Bronchial epithelial cell (primary cell): ENCODE results near the gene MORC2. TPM values are rescaled to one million over a fixed set of nuclear protein-coding genes. Genes with fewer than 3 reads are reported as not detected.
A peak's percentile ranks its signal among the peaks of the same experiment; 100 is the strongest.

Source experiments
- DNase-seq: peaks from one replicate; pipeline ENCODE4 v3.0.0-alpha.2; 2010; ENCODE audit warnings: low read depth
- FAIRE-seq: peaks from 2 replicates; lab custom pipeline; 2011; peaks lifted over from hg19 to GRCh38; lab: Jason Lieb, UNC
- H3K27me3 ChIP-seq: 2 replicates; pipeline ENCODE4 v1.5.1; 2011; ENCODE audit warnings: low read length; ENCODE audit not compliant: control insufficient read depth, insufficient read depth
- H3K36me3 ChIP-seq: 2 replicates; pipeline ENCODE4 v1.5.1; 2011; ENCODE audit warnings: low read length; ENCODE audit not compliant: control insufficient read depth, insufficient read depth
- H3K4me3 ChIP-seq: 2 replicates; pipeline ENCODE4 v1.5.1; 2011; ENCODE audit warnings: mild to moderate bottlenecking, low read depth, low read length, control low read depth
- CTCF ChIP-seq: IDR thresholded peaks from 2 replicates; pipeline ENCODE4 v1.5.1; 2011; ENCODE audit warnings: mild to moderate bottlenecking, moderate library complexity, low read length, control low read depth, inconsistent platforms; ENCODE audit not compliant: insufficient read depth, severe bottlenecking
- total RNA-seq: library from RNA; depleted of rRNA; stranded (reverse); fragments of >200 nt; gene quantifications from 2 replicates; pipeline ENCODE4 v1.2.1, GENCODE V29; 2014

The MORC2 gene
- total RNA-seq, 1 donor from 2014 or later = 12.6 TPM

DNA sequence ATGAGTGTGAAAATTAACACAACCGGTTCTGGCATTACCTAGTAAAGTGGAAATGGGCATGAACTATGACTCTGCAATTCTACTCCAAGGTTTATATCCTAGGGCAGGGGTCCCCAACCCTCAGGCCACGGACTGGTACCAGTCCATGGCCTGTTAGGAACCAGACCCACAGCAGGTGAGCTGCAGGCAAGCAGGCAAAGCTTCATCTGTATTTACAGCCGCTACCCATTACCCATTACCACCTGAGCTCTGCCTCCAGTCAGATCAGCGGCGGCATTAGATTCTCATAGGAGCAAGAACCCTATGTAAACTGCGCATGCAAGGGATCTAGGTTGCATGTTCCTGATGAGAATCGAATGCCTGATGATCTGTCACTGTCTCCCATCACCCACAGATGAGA is 49.8 kb downstream of the MORC2 start:
- TF ChIP-seq CTCF = no peak
- no peak for DNase-seq
- Histone ChIP-seq H3K36me3 (no peaks in the 10 kb centered on the region), H3K4me3 (no peak overlapping the region), H3K27me3 (no peaks in the 10 kb centered on the region)
- no peak for FAIRE-seq

- no peak for TF ChIP-seq CTCF
- no peak for DNase-seq
Observed at GRCh38 chr22:30910358-30910757, 58.2 kb downstream of the MORC2 start.

DNA sequence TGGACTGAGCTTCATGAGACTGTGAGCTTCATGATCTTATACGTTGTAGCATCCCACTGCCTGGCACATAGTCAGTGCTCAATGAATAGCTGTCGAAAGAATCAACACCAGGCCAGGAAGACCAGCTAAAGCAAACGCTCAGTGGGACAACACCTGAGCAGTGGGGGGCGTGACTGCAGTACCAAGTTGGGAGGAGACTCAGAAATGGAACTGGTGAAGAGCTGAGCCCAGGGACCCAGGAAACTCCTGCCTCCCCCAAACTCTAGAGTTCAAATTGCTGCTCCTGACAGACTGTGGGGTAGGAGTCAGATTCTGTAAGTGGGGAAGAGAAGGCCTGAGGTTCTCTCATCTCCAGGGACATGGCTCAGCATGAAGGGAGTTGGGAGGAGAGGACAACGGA is 59.3 kb downstream of the MORC2 start:
- DNase-seq = no peak
- Histone ChIP-seq H3K4me3 (no peak overlapping the region), H3K36me3 (no peaks in the 10 kb centered on the region), H3K27me3 (no peaks in the 10 kb centered on the region)
- no peak for FAIRE-seq
- TF ChIP-seq CTCF = no peak

More at GRCh38 chr22:30910358-30910757, 58.2 kb downstream of the MORC2 start:
- peak; percentile 23 for FAIRE-seq
- Histone ChIP-seq H3K4me3 (no peak overlapping the region), H3K27me3 (no peaks in the 10 kb centered on the region), H3K36me3 (no peaks in the 10 kb centered on the region)

- Histone ChIP-seq H3K4me3 (no peak overlapping the region), H3K27me3 (no peaks in the 10 kb centered on the region), H3K36me3 (no peaks in the 10 kb centered on the region)
- no peak for FAIRE-seq
- no peak for DNase-seq
- no peak for TF ChIP-seq CTCF
Observed at GRCh38 chr22:30908051-30908461, 60.5 kb downstream of the MORC2 start.

- H3K36me3 ChIP-seq = no peaks in the 10 kb centered on the region
- no peak for FAIRE-seq
Observed at GRCh38 chr22:30906946-30907345, 61.6 kb downstream of the MORC2 start.

More at GRCh38 chr22:30906946-30907345, 61.6 kb downstream of the MORC2 start:
- no peaks in the 10 kb centered on the region for H3K27me3 ChIP-seq
- no peak for TF ChIP-seq CTCF
- no peak for DNase-seq
- H3K4me3 ChIP-seq = no peak overlapping the region
